Right atrium auricular region (tissue), 2 donors: ENCODE data around the gene SEMA3C. TPM values are rescaled to one million over a fixed set of nuclear protein-coding genes. Genes with fewer than 3 reads are reported as not detected.

Experiments
- DNase-seq: peaks from one replicate; pipeline ENCODE4 v3.0.0-alpha.2; 2019; ENCODE audit warnings: low spot score
- H3K27ac ChIP-seq, 2 donors: fragments of 200-600 bp; sonication (generic); 1 replicate in 1 of 2; 2 replicates in 1 of 2; pipeline ENCODE4 v1.5.1; 2016 to 2019
- H3K27me3 ChIP-seq, 2 donors: fragments of 200-600 bp; sonication (generic); one replicate each; pipeline versions ENCODE4 v1.5.1 to v1.6.0; 2017 to 2019
- H3K36me3 ChIP-seq: fragments of 200-600 bp; sonication (generic); one replicate; pipeline ENCODE4 v1.5.1; 2016
- H3K4me1 ChIP-seq, 2 donors: fragments of 200-600 bp; sonication (generic); one replicate each; pipeline versions ENCODE4 v1.5.1 to v1.6.0; 2017 to 2019
- H3K4me3 ChIP-seq, 2 donors: fragments of 200-600 bp; sonication (generic); 1 replicate in 1 of 2; 2 replicates in 1 of 2; pipeline ENCODE4 v1.5.1; 2017 to 2019; ENCODE audit warnings: mild to moderate bottlenecking in 1 of 2, moderate library complexity in 1 of 2
- H3K9me3 ChIP-seq, 2 donors: fragments of 200-600 bp; sonication (generic); one replicate each; pipeline ENCODE4 v1.5.1; 2019
- total RNA-seq, 2 donors: library from RNA; depleted of rRNA; stranded (reverse); fragments of >200 nt; gene quantifications; one replicate each; pipeline ENCODE4 v1.1.0, GENCODE V29; 2016
- TF ChIP-seq, protein P1 (sequence below), 2 donors: fragments of 200-600 bp; sonication (generic); IDR thresholded peaks; one replicate each; pipeline ENCODE4 v1.5.1; 2019; ENCODE audit warnings: antibody characterized with exemption in 2 of 2

SEMA3C gene
- total RNA-seq, 2 donors from 2014 or later = 58.3 to 61.6 TPM

DNA sequence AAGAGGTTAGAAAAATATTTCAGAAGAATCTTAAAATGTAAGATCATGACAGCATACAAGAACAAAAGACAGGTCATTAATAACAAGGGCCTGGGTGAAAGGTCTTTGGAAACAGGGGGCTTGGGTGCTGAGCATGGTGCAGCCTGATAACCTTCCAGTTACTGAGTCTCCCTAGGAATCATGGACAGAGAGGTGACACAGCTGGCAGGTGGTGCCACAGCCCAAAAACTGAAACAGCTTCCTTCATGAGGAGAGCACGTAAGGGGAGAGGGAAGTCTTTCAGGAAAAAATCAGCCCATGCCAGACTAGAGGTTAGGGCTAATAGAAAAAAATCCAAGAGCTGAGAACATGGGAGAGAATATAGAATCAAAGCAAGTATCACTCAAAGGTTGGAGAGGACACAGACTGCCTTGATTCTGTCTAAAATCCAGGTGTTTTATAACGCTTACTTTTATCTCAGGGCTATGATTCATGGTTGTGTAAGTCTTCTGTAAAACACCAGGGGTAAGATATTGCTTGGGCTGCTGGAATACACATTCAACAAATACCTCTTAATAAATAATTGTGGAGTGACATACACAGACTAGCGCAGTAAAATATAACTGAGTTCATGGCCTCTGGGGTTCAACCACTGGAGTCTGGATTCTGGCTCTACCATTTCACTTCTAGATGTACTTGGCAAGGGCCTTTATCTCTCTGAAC is 88.1 kb downstream of the SEMA3C start:
- no peak for DNase-seq
- no peaks in the 10 kb centered on the region for H3K9me3 ChIP-seq
- H3K4me3 ChIP-seq = no peak overlapping the region
- no peaks in the 10 kb centered on the region for H3K36me3 ChIP-seq
- H3K27ac ChIP-seq = no peak overlapping the region
- TF ChIP-seq, protein P1, sequence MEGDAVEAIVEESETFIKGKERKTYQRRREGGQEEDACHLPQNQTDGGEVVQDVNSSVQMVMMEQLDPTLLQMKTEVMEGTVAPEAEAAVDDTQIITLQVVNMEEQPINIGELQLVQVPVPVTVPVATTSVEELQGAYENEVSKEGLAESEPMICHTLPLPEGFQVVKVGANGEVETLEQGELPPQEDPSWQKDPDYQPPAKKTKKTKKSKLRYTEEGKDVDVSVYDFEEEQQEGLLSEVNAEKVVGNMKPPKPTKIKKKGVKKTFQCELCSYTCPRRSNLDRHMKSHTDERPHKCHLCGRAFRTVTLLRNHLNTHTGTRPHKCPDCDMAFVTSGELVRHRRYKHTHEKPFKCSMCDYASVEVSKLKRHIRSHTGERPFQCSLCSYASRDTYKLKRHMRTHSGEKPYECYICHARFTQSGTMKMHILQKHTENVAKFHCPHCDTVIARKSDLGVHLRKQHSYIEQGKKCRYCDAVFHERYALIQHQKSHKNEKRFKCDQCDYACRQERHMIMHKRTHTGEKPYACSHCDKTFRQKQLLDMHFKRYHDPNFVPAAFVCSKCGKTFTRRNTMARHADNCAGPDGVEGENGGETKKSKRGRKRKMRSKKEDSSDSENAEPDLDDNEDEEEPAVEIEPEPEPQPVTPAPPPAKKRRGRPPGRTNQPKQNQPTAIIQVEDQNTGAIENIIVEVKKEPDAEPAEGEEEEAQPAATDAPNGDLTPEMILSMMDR (IDR thresholded peaks at IDR 0.05) = no peak
- no peaks in the 10 kb centered on the region for H3K27me3 ChIP-seq
- peaks cover 0 to 21% of the 10 kb centered on the region in 2 donors for H3K4me1 ChIP-seq

DNA sequence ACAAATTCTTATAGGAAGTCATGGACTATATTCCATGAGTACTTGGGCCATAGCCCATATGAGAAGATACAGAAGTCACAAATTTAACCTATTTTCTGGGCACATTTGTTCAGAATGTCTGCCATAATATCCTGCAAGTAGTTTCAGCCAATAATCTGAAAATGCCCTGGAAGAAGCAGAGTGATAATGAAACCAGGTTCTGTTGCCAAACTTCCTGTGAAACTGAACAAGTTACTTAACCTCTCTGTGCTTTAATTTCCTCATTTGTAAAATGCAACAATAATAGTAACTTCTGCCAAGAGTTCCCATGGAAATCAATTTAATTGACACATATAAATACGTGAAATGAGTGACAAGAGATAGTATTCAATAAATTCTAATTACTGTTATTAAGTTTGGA is 88.8 kb downstream of the SEMA3C start:
- no peaks in the 10 kb centered on the region for H3K9me3 ChIP-seq
- TF ChIP-seq, protein P1 (IDR thresholded peaks at IDR 0.05) = no peak
- no peak for DNase-seq
- no peak overlapping the region for H3K4me3 ChIP-seq
- H3K36me3 ChIP-seq = no peaks in the 10 kb centered on the region
- H3K4me1 ChIP-seq = peaks cover 0 to 21% of the 10 kb centered on the region in 2 donors
- H3K27me3 ChIP-seq = no peaks in the 10 kb centered on the region
- H3K27ac ChIP-seq = no peak overlapping the region

DNA sequence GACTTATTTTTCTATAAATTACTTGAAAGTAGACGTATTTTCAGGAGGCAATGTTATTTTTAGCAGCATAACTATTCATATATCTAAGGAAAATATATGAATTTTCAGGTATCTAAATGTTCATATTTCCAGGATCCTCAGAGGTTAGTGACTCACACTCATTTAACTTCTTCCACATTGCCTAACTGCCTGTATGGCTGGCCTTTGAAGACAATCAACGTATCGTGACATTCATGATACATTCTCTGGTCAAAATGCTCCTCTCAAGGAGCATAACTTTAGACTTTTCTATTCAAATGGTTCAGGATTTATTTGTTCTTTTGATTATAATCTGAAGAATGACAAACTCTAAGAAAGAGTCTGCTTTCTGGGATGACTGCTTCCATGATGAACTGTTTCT is 89.3 kb downstream of the SEMA3C start:
- TF ChIP-seq, protein P1 (IDR thresholded peaks at IDR 0.05) = no peak
- no peak for DNase-seq
- no peaks in the 10 kb centered on the region for H3K36me3 ChIP-seq
- no peaks in the 10 kb centered on the region for H3K9me3 ChIP-seq
- H3K4me3 ChIP-seq = no peak overlapping the region
- H3K4me1 ChIP-seq = peaks cover 0 to 21% of the 10 kb centered on the region in 2 donors
- H3K27me3 ChIP-seq = no peaks in the 10 kb centered on the region
- no peak overlapping the region for H3K27ac ChIP-seq

DNA sequence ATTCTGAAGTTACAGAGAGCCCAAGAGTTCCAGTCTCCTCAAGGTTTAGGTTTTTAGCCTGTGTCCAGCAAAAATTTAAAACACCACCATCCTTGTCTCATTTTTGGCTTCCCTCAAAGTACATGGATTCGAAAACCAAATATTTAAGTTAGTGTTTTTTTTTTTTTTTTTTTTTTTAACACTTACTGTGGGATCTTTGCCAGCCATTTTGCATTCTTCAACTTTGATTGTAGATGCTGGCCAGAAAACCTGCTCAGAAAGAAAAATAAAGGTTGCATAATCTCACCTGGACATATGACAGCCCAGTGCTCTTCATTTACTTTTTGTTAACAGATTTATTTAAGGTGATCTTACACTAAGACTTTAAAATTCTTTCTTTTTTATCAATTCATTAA is 91.6 kb downstream of the SEMA3C start:
- no peaks in the 10 kb centered on the region for H3K27me3 ChIP-seq
- H3K27ac ChIP-seq = no peak overlapping the region
- peaks cover 0 to 21% of the 10 kb centered on the region in 2 donors for H3K4me1 ChIP-seq
- H3K9me3 ChIP-seq = no peaks in the 10 kb centered on the region
- no peak for DNase-seq
- TF ChIP-seq, protein P1 (IDR thresholded peaks at IDR 0.05) = no peak
- H3K36me3 ChIP-seq = no peaks in the 10 kb centered on the region
- H3K4me3 ChIP-seq = no peak overlapping the region

DNA sequence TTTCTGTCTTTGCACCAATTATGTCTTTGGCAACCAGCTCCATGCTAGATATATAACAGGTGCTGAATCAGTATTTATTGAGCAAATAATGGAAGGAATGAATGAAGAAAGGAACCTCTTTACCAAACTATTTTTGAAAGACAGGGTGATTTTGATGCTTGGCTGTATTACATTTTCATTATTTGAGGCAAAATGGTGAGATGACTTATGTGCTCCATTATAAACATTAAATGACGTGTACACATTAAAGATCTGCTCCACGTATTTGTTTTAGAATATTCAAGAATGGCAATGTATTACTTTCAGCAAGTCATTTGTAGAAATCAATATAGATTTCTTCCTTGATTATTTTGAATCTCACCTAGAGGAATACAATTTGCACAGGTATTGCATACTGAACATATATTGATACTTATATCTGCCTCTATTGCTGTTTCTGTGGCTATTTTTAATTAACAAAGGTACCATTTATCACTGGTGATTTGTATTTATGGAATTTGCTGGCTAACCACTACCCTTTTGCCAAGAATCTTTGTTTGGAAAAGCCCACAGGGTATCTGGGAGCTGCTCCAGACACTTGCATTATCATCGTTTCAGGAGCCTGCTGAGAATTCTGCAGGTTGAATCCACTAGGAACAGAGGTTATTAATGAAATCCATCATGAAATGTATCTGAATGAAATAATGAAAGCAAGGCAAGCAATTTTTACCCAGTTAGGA is 92.2 kb downstream of the SEMA3C start:
- Histone ChIP-seq H3K27me3 (no peaks in the 10 kb centered on the region), H3K36me3 (no peaks in the 10 kb centered on the region), H3K4me1 (peaks cover 0 to 21% of the 10 kb centered on the region in 2 donors), H3K9me3 (no peaks in the 10 kb centered on the region), H3K4me3 (no peak overlapping the region), H3K27ac (no peak overlapping the region)
- TF ChIP-seq, protein P1 (IDR thresholded peaks at IDR 0.05) = no peak
- no peak for DNase-seq
